ENCODE data around the gene SLC22A12. TPM values are rescaled to one million over a fixed set of nuclear protein-coding genes. Genes with fewer than 3 reads are reported as not detected.
A peak's percentile ranks its signal among the peaks of the same experiment; 100 is the strongest.

The SLC22A12 gene
- total RNA-seq, 1 donor from 2014 or later, result not detected

DNA sequence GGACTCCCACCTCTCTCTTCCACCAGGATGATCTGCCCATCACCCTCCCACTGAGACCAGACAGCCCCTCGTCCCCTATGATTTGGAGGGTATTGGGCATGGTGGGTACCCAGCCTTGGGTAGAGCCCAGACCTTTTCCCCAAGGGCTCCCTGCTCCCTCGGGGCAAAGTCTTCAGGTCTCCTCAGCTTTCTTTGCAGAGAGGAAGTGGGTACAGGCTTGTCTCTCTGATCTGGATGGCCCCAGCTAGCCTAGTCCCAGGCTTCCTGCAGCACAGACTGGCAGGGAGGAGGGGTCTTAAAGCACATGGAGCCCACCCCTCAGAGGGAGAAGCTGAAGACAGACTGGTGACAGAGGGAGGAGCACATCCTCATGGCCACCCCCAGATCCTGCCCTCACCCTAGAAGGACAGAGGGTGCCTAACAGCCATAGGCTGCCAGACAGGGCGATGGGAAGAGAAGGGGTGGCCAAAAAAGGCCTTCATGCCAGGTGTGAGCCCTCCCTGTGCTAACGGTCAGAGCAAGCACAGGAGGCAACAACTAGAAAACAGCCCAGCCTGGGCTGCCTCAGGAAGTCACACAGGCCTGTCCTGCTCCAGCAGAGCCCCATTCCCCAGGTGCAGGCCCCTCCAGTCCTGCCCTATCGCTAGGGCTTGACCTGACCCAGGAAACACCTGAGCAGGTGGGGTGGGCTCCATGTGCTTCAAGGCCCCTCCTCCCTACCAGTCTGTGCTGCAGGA is 30.4 kb downstream of the SLC22A12 start:
- Histone ChIP-seq H3K4me1 (peaks cover 14% of the 10 kb centered on the region), H3K27me3 (ENCODE audit: low read depth) (no peaks in the 10 kb centered on the region), H3K4me3 (no peak overlapping the region), H3K9me3 (no peaks in the 10 kb centered on the region), H3K27ac (no peak overlapping the region), H3K36me3 (no peaks in the 10 kb centered on the region)
- intact Hi-C loops (cut with DNase I), result no loop called here
- DNase-seq (no peak), ATAC-seq (no peak)
- TF ChIP-seq, protein P1, sequence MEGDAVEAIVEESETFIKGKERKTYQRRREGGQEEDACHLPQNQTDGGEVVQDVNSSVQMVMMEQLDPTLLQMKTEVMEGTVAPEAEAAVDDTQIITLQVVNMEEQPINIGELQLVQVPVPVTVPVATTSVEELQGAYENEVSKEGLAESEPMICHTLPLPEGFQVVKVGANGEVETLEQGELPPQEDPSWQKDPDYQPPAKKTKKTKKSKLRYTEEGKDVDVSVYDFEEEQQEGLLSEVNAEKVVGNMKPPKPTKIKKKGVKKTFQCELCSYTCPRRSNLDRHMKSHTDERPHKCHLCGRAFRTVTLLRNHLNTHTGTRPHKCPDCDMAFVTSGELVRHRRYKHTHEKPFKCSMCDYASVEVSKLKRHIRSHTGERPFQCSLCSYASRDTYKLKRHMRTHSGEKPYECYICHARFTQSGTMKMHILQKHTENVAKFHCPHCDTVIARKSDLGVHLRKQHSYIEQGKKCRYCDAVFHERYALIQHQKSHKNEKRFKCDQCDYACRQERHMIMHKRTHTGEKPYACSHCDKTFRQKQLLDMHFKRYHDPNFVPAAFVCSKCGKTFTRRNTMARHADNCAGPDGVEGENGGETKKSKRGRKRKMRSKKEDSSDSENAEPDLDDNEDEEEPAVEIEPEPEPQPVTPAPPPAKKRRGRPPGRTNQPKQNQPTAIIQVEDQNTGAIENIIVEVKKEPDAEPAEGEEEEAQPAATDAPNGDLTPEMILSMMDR (IDR thresholded peaks at IDR 0.05), result no peak

DNA sequence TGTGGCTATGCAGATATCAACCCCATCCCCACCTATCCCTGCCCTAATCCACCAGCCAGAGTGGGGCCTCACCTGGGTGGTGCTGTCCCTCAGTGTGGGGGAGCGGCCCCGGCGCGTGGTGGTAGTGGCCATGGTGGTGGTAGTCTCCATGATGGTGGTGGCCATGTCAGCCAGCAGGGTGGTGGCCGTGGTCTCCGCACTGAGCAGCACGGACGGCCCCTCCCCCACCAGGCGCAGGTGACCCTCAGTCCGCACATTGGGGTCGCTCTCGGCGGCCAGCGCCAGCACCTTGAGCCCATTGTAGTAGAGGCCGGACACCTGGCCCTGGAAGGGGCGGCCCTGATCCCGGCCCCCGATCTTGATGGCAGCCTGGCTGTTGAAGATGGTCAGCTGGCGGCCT is 31.7 kb downstream of the SLC22A12 start:
- Histone ChIP-seq H3K4me1 (peaks cover 14% of the 10 kb centered on the region), H3K4me3 (no peak overlapping the region), H3K27me3 (ENCODE audit: low read depth) (no peaks in the 10 kb centered on the region), H3K36me3 (no peaks in the 10 kb centered on the region), H3K27ac (no peak overlapping the region), H3K9me3 (no peaks in the 10 kb centered on the region)
- DNase-seq (no peak), ATAC-seq (no peak)
- intact Hi-C loops (cut with DNase I), result no loop called here
- TF ChIP-seq, protein P1 (IDR thresholded peaks at IDR 0.05), result no peak

DNA sequence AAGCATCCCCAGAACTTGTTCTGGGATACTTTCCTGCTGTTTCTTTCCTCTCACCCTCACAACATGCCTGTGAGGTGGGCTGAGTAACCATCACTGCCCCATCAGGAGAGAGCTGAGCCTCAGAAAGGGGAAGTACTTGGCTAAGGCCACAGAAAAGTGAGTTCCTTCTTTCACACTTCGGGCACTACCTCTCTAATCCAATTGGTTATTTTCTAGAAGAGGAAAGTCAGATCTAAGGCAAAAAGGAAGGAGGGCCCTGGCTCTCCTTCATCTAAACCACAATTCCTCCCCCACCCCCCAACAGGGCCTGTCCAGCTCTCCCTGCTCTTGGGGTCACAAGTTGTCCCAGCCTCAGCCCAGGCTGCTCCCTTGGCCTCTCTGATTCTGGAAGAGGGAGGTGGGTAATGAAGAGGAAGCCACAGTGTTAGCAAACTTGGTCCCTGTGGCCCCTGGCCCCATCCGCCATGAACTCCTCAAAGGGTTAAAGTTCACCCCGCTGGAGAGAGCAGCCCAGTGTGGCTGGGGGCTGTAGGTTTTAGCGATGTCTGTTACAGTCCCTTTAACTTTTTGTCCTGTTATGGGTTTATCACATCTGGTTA is 34.0 kb downstream of the SLC22A12 start:
- ATAC-seq, result peak; percentile 53 to 63
- intact Hi-C loops (cut with DNase I), result no loop called here

DNA sequence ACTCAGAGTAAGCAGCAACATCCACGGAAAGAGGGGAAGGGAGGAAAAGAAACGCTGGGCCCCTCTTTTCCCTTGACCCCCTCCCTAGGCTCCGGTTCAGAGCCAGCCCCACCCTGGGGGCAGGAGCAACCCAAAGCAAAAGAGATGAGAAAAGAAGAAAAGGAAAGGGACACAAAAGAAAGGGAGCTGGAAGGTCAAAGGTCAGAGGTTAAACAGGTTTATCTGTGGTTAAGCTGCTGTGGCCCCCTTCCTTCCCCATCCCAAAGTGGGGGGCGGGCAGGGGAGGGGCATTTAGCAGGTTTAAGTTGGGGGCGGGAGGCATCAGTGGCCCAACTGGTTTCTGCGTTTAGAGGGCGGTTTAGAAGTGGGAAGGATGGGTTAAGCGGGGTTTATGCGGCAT is 35.6 kb downstream of the SLC22A12 start:
- H3K36me3 ChIP-seq, result no peaks in the 10 kb centered on the region
- ATAC-seq (no peak), DNase-seq (no peak)
- TF ChIP-seq, protein P1 (IDR thresholded peaks at IDR 0.05), result no peak
- H3K9me3 ChIP-seq, result no peaks in the 10 kb centered on the region
- intact Hi-C loops (cut with DNase I), result no loop called here
- no peak overlapping the region for H3K27ac ChIP-seq
- H3K27me3 ChIP-seq (ENCODE audit: low read depth), result peaks cover 9% of the 10 kb centered on the region
- H3K4me1 ChIP-seq, result peaks cover 3% of the 10 kb centered on the region
- H3K4me3 ChIP-seq, result no peak overlapping the region

More for the DNA sequence above, 34.0 kb downstream of the SLC22A12 start:
- peaks cover under 1% of the 10 kb centered on the region for H3K27me3 ChIP-seq (ENCODE audit: low read depth)
- H3K4me3 ChIP-seq, result no peak overlapping the region
- H3K36me3 ChIP-seq, result no peaks in the 10 kb centered on the region
- no peak overlapping the region for H3K27ac ChIP-seq
- TF ChIP-seq, protein P1 (IDR thresholded peaks at IDR 0.05), result no peak
- H3K9me3 ChIP-seq, result no peaks in the 10 kb centered on the region
- DNase-seq, result no peak
- H3K4me1 ChIP-seq, result peaks cover 10% of the 10 kb centered on the region

DNA sequence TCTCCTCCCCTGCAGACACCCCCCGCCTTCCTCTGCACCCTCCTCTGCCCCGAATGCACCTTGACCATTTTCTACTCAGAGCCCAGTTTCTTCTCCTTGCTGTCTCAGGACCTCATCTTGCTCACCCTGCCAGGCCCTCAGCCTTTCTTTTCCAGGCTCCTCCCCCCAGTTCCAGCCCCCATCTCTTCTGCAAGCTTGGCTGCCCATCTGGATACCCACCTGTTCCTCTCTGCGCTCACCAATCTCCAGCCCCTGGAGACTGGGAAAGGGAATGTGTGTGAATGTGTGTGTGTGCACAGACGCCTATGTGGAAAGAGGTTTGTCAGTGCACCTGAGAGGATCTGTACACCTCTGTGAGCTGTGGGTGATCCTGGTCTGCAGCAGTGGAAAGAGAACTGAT is 36.4 kb downstream of the SLC22A12 start:
- H3K27ac ChIP-seq, result no peak overlapping the region
- ATAC-seq, result no peak

More for the DNA sequence above, 36.4 kb downstream of the SLC22A12 start:
- Histone ChIP-seq H3K27me3 (ENCODE audit: low read depth) (peaks cover 9% of the 10 kb centered on the region), H3K4me1 (peaks cover 3% of the 10 kb centered on the region), H3K9me3 (no peaks in the 10 kb centered on the region), H3K4me3 (no peak overlapping the region), H3K36me3 (no peaks in the 10 kb centered on the region)
- DNase-seq, result no peak
- intact Hi-C loops (cut with DNase I), result no loop called here
- TF ChIP-seq, protein P1 (IDR thresholded peaks at IDR 0.05), result no peak
